Measurements from ENCODE around the gene HCST. TPM values are rescaled to one million over a fixed set of nuclear protein-coding genes. Genes with fewer than 3 reads are reported as not detected.

Gene HCST
- total and polyA plus RNA-seq, 2 of the 13 experiments (the other 11 are each of a cell fraction or from before 2014, with no cell fraction given) = 0.24 to 1.2 TPM

DNA sequence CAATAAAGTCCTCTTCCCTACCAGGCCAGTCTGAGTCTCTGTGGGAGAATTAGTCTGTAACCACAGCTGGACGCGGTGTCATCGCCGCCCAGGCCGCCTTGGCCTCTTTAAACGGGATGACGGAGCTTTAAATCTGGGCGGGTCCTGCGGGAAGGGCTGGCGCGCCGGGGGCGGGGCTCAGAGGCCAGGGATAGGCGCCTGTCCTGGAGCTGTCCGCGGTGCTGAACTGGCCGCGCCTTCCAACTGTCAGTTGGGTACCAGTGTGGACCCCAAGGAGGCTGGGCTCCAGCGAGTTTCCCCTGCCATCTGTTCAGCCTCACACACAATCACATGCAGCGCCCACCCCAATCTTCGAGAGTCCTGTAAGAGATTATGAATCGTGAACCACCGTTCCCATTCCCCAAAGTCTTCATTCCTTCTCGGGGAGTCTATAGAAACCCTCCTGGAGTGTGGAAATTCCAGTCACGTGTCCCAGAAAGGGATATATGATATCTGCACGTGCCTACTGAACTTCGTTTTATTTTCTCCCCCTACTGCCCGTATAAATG lies 22.5 kb upstream of the HCST start (continued):
- TF ChIP-seq KIAA2018 (CRISPR knock-in tag; IDR thresholded peaks at IDR 0.05; ENCODE audit: borderline replicate concordance) (no peak), ZFP82 (CRISPR knock-in tag; IDR thresholded peaks at IDR 0.05; ENCODE audit: borderline replicate concordance) (no peak; the same call in 1 of the 2 replicates), ATF6 (CRISPR knock-in tag; conservative IDR thresholded peaks at IDR 0.05) (peak; percentile 96; the same call in 1 of the 2 replicates), ZNF30 (CRISPR knock-in tag; IDR thresholded peaks at IDR 0.05) (no peak), CEBPB (IDR thresholded peaks at IDR 0.05; ENCODE audit: borderline replicate concordance, low read depth, low read length) (no peak), RXRB (CRISPR knock-in tag; IDR thresholded peaks at IDR 0.05; ENCODE audit: borderline replicate concordance) (peak; percentile 71), ATF5 (CRISPR knock-in tag; IDR thresholded peaks at IDR 0.05; ENCODE audit: low read depth) (0 out of 2 replicates have a peak, but pooled peaks have one; percentile 84)
